ENCODE data around the gene MYL7.

MYL7 gene

GRCh38 chr7:44185729-44186128, 44.6 kb upstream of the MYL7 start:
- Histone ChIP-seq H3K36me3 (ENCODE audit: low read length) (no peaks in the 10 kb centered on the region), H3K9me2 (replicated peaks; ENCODE audit: insufficient read depth, low read length) (no peaks in the 10 kb centered on the region), H3K4me2 (ENCODE audit: low read depth, low read length, poor library complexity, severe bottlenecking) (no peak overlapping the region), H3K27ac (ENCODE audit: low read depth, low read length) (no peak overlapping the region), H3K27me3 (ENCODE audit: low read length) (0 out of 2 replicates have a peak, but pooled peaks cover 5% of the 10 kb centered on the region), H4K20me1 (ENCODE audit: low read depth, low read length) (no peaks in the 10 kb centered on the region), H3K79me2 (ENCODE audit: insufficient read depth, low read length) (no peaks in the 10 kb centered on the region), H3K9me3 (ENCODE audit: insufficient read depth, low read length) (peaks cover 18% of the 10 kb centered on the region; the same call in 1 of the 2 replicates), H3K4me3 (ENCODE audit: insufficient read depth, low read length, poor library complexity, severe bottlenecking) (no peak overlapping the region), H3F3A (ENCODE audit: insufficient read depth) (no peaks in the 10 kb centered on the region), H2AFZ (ENCODE audit: low read depth, low read length, severe bottlenecking) (no peak overlapping the region), H3K9ac (ENCODE audit: low read length) (no peak overlapping the region)
- TF ChIP-seq CTCF (IDR thresholded peaks at IDR 0.05; ENCODE audit: insufficient read depth, low read length, poor library complexity, severe bottlenecking) (no peak), EZH2phosphoT487 (conservative IDR thresholded peaks at IDR 0.05; ENCODE audit: low read length) (no peak)

GRCh38 chr7:44184873-44185446, 43.8 kb upstream of the MYL7 start:
- no peaks in the 10 kb centered on the region for H3K9me2 ChIP-seq (replicated peaks; ENCODE audit: insufficient read depth, low read length)
- no peaks in the 10 kb centered on the region for H3F3A ChIP-seq (ENCODE audit: insufficient read depth)
- H3K27me3 ChIP-seq (ENCODE audit: low read length), result 0 out of 2 replicates have a peak, but pooled peaks cover 5% of the 10 kb centered on the region
- H3K36me3 ChIP-seq (ENCODE audit: low read length), result no peaks in the 10 kb centered on the region
- H2AFZ ChIP-seq (ENCODE audit: low read depth, low read length, severe bottlenecking), result no peak overlapping the region
- no peak overlapping the region for H3K4me2 ChIP-seq (ENCODE audit: low read depth, low read length, poor library complexity, severe bottlenecking)
- no peak overlapping the region for H3K4me3 ChIP-seq (ENCODE audit: insufficient read depth, low read length, poor library complexity, severe bottlenecking)
- H3K9me3 ChIP-seq (ENCODE audit: insufficient read depth, low read length), result peaks cover 18% of the 10 kb centered on the region; the same call in 1 of the 2 replicates
- no peaks in the 10 kb centered on the region for H3K79me2 ChIP-seq (ENCODE audit: insufficient read depth, low read length)
- no peaks in the 10 kb centered on the region for H4K20me1 ChIP-seq (ENCODE audit: low read depth, low read length)
- H3K27ac ChIP-seq (ENCODE audit: low read depth, low read length), result no peak overlapping the region
- no peak overlapping the region for H3K9ac ChIP-seq (ENCODE audit: low read length)
- TF ChIP-seq EZH2phosphoT487 (conservative IDR thresholded peaks at IDR 0.05; ENCODE audit: low read length), result no peak
- TF ChIP-seq CTCF (IDR thresholded peaks at IDR 0.05; ENCODE audit: insufficient read depth, low read length, poor library complexity, severe bottlenecking), result no peak

GRCh38 chr7:44184206-44184872, 43.2 kb upstream of the MYL7 start:
- Histone ChIP-seq H2AFZ (ENCODE audit: low read depth, low read length, severe bottlenecking) (no peak overlapping the region), H3K27me3 (ENCODE audit: low read length) (0 out of 2 replicates have a peak, but pooled peaks cover 5% of the 10 kb centered on the region)

More at GRCh38 chr7:44184206-44184872, 43.2 kb upstream of the MYL7 start:
- no peak for TF ChIP-seq EZH2phosphoT487 (conservative IDR thresholded peaks at IDR 0.05; ENCODE audit: low read length)
- TF ChIP-seq CTCF (IDR thresholded peaks at IDR 0.05; ENCODE audit: insufficient read depth, low read length, poor library complexity, severe bottlenecking), result no peak
- Histone ChIP-seq H3K9ac (ENCODE audit: low read length) (no peak overlapping the region), H3F3A (ENCODE audit: insufficient read depth) (no peaks in the 10 kb centered on the region), H3K79me2 (ENCODE audit: insufficient read depth, low read length) (no peaks in the 10 kb centered on the region), H3K4me3 (ENCODE audit: insufficient read depth, low read length, poor library complexity, severe bottlenecking) (no peak overlapping the region), H3K9me3 (ENCODE audit: insufficient read depth, low read length) (peaks cover 18% of the 10 kb centered on the region; the same call in 1 of the 2 replicates), H3K27ac (ENCODE audit: low read depth, low read length) (no peak overlapping the region), H3K36me3 (ENCODE audit: low read length) (no peaks in the 10 kb centered on the region), H3K9me2 (replicated peaks; ENCODE audit: insufficient read depth, low read length) (no peaks in the 10 kb centered on the region), H3K4me2 (ENCODE audit: low read depth, low read length, poor library complexity, severe bottlenecking) (no peak overlapping the region), H4K20me1 (ENCODE audit: low read depth, low read length) (no peaks in the 10 kb centered on the region)
